Measurements from ENCODE around the gene ZNF653.
"Not testable (repeated sequence)": the region's sequence is repeated elsewhere in the genome, so short reads cannot be mapped to it uniquely, and the experiment has no call there.

Gene ZNF653

DNA sequence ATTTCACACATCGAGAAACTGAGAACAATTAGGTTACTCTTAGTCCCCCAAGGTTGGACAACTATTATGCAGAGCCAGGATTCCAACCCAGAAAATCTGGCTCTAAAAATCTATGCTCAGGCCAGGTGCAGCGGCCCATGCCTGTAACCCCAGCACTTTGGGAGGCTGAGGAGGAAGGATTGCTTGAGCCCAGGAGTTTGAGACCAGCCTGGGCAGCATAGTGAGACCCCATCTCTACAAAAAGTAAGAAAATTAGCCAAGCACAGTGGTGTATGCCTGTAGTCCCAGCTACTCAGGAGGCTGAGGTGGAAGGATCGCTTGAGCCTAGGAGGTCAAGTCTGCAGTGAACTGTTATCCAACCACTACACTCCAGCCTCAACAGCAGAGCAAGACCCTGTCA, 72.1 kb downstream of the ZNF653 start:
- not testable (repeated sequence) for DNase-seq (ENCODE audit: low read depth in 3 of 3)
